Activated CD4-positive, alpha-beta T cell treated with anti-CD3 and anti-CD28 coated beads for 1 hour (primary cell): ENCODE results near the gene DIO1.

ENCODE experiments used
- DNase-seq: peaks from one replicate; pipeline ENCODE4 v3.0.0-alpha.2; 2020

The DIO1 gene

DNA sequence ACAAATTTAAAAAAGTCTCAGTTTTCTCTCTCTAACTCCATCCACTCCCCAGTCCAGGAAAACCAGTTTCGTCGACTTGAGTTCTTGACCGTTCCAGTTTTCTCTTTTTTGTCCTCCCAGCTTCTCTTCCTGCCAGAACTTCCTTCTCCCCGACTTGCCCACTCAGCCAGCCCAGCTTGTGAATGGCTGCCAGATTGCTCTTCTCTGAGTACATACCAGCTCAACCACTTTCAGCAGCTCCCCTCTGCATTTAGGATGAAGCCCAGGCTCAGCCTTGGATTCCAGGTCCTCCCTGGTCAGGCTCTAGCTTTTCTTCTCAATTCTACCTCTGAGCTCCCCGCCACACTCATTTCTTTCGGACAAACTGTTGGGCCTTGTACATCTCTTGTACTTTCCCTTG, 1.4 kb downstream of the DIO1 start:
- DNase-seq: no peak

DNA sequence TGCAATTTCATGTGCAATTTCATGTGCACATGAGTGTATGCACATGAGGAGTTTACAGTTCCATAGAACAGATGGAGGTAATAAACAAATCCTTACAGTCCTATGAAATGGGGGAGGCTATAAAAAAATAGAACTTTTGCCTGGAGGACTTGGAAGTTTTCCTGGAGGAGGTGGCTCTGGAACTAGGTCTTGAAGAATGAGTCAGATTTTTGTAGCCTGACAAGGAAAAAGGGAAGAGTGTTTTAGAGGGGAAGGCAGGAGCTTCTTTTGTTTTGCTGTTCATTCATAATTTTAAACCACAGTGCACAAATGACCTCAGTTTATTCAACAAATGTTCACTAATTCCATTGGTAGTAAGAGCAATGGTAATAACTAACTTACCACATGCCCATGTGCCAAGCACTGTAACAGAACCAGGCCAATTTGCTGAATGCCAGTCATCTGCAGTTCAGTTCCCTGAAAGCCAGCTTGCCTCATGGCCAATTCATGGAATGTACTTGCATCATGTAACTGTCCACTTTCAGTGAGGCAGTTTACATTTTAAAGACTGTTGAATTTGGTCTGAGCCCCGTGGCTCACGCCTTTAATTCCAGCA, 2.7 kb downstream of the DIO1 start:
- DNase-seq: no peak

DNA sequence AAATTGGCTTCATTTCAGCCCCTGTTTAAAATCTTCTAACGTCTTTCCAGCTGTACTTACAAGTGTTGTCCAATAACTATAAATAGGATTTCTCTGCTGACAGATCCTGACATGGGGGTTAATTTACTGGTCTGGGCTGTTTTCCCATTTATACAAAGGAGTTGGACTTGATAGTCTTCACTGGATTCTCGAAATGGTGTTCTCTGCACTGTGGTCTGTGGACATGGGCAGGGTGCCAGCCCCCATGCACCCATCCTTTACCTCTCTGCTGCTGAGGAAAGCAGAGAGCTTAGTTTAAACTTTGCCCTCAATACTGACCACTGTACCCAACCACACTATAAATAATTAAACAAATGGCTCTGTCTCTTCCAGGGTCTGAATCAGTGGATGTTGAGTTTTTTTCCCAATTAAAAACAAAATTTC, 5.2 kb downstream of the DIO1 start:
- DNase-seq: no peak

- no peak for DNase-seq
These were observed 5.7 kb downstream of the DIO1 start for GRCh38 chr1:53899708-53900107.

DNA sequence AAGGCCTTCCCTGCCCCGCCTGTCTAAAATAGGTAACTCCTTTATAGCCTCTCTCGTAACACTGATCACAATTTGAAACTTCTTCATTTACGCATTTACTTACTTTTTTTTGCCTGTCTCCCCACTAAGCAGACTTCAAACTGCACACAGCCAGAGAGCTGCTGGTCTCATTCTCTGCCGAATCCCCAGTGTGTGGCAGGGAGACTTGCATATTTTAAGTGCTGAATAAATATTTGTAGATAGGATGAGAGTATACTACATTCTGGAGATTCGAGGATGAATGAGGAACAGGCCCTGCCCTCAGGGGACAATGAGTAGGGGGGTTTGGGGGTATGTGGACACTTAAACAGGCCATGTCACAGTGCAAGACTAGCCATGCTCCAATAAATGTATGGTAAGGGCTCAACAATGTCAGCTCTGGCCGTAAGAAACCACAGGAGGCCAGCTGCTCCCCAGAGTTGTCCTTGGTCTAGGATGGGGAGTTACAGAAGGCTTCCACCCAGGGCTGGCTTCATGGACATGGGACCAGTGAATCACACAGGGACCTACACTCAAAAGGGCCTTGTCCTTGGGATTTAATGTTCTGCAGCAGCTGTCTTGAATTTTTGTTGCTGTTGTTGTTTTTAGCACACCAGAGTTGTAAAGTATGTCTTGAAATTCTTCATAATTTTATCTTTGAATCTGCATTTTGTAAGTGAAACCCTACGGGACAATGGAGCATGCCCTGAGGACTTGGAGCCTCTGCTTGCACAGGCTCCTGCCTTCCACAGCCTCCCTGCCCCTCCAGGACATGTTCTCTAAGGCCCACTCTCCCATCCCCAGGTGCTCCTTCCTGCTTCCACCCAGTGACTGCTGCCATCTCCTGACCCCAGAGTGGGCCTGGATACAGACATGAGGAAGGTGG, 8.5 kb downstream of the DIO1 start:
- DNase-seq: no peak

- no peak for DNase-seq
These were observed 11.5 kb downstream of the DIO1 start for GRCh38 chr1:53905509-53905908.

- DNase-seq: no peak
These were observed 12.1 kb downstream of the DIO1 start for GRCh38 chr1:53906121-53906520.

GRCh38 chr1:53909946-53910345, 16.0 kb downstream of the DIO1 start:
- no peak for DNase-seq

DNA sequence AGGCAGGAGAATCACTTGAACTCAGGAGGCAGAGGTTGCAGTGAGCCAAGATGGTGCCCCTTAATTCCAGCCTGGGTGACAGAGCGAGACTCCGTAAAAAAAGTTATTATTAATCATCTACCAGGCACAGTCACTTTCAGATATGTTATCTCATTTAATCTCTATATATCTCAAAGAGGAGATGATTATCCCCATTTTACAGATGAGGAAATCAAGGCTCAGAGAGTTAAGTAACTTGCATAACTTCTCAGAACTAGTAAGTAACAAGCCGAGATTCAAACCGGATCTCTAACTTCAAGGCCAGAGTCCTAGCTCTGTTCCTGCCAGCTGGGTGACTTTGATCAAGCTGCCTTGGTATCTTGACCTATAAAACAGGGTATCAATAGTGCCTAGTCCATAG, 17.5 kb downstream of the DIO1 start:
- DNase-seq: no peak

- no peak for DNase-seq
These were observed 19.5 kb downstream of the DIO1 start for GRCh38 chr1:53913352-53914033.

GRCh38 chr1:53918343-53918742, 24.4 kb downstream of the DIO1 start:
- no peak for DNase-seq

GRCh38 chr1:53919675-53920066, 25.7 kb downstream of the DIO1 start:
- DNase-seq: no peak

- DNase-seq: no peak
These were observed 33.4 kb downstream of the DIO1 start for GRCh38 chr1:53927376-53927881.

- DNase-seq: no peak
These were observed 35.4 kb downstream of the DIO1 start for GRCh38 chr1:53929246-53929960.

- no peak for DNase-seq
These were observed 36.9 kb downstream of the DIO1 start for GRCh38 chr1:53930932-53931331.

- DNase-seq: no peak
These were observed 37.5 kb downstream of the DIO1 start for GRCh38 chr1:53931523-53931922.

DNA sequence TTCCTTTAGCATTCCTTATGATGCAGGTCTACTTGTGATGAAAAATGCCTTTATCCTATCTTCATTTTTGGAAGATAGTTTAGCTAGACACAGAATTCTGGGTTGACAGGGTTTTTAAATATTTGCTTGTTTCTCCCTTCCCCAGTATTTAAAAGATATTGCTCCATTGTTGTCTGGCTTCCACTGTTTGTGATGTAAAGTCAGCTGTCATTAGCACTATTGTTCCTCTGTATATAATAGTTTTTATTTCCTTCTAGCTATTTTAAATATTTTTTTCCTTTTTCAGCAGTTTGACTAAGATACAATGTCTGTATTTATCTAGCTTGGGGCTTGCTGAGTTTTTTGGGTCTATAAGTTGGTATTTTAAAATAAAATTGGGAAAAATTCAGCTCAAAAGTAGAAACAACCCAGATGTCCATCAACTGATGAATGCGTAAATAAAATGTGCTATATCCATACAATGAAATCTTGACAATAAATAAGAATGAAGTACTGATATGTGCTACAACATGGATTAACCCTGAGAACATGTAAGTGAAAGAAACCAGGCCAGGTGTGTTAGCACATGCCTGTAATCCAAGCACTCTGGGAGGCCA, 40.3 kb downstream of the DIO1 start:
- no peak for DNase-seq

DNA sequence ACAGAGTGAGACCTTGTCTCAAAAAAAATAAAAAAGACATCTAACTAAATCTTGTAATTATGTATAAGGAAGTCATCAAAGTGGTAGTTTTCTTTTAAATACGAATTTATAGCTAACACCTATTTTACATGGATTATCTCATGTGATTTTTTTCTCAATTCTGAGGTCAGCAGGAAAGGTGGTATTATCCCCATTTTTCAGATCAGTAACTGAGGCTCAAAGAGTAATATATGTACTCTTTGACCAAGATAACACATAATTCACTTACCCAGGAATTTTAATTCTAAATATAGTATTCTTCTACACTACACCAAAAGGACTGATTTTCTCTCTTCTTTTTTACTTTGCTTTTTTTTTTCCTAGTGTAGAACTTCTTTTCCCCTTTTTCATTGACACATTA, 42.4 kb downstream of the DIO1 start:
- no peak for DNase-seq

- DNase-seq: no peak
These were observed 44.3 kb downstream of the DIO1 start for GRCh38 chr1:53938136-53938830.

DNA sequence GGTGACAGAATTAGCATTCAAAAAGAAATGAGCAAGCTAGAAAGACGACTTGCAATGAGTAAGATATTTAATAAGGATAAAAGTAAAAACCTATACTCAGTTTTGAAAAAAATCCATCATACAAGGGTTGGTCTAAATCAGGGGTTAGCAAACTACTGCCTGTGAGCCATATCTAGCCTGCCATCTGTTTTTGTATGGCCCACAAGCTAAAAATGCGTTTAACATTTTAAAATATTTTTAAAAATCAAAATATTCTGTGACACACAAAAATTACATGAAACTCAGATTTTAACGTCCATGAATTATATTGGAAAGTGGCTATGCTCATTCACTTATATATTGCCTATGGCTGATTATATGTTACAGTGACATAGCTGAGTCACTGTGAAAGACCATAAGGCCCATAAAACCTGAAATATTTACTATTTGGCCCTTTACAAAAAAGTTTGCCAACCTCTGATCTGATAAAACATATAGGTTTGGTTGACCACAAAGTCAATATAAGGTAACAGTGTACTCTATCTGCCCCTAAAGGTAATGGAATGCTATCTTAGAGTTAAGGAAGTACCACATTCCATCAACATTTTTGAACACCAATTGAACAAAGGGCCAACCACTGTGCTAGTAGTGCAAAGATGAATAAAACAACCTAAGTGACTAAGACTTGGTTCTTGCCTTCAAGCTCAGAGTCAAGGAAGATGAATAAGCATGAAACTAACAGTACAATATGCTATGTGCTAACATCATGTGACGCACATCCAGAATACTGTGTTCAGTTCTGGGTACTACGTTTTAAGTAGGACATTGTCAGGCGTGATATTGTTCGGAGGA, 48.4 kb downstream of the DIO1 start:
- no peak for DNase-seq

DNA sequence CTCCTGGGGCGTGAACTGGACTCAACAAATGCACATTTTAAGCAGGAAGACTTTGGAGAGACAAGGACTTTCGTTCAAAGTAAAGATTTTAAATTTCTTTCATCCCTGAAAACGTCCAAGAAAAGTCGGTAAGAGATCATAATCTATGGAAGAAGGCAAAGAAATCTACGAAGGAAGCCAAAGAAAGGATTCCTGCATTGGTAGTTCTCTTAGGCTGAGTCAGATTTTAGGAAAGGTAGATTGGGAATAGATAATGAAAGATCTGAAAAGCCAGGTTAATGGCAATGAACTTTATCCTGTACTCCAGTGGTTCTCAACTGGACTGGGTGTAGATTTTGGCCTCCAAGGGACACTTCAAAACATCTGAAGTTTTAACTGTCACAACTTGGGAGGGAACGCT, 49.1 kb downstream of the DIO1 start:
- no peak for DNase-seq
